DMS153 (cell line): Measurements from ENCODE around the gene SMS.
"Not testable (repeated sequence)": the region's sequence is repeated elsewhere in the genome, so short reads cannot be mapped to it uniquely, and the experiment has no call there.

Experiments
- DNase-seq: peaks from one replicate; lab custom pipeline; 2025; lab: John Stamatoyannopoulos, UW

SMS gene

DNA sequence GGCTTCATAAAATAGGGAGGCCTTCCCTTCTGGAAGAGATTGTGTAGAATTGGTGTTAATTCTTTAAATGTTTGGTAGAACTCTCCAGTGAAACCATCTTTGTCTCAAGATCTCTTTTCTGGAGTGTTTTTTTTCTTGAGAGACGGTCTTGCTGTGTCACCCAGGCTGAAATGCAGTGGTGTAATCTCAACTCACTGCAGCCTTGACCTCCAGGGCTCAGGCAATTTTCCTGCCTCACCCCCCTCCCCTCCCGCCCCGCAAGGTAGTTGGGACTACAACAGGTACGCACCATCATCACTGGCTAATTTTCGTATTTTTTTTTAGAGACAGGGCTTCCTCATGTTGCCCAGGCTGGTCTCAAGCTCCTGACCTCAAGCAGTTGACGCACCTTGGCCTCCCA lies 12.1 kb downstream of the SMS start:
- DNase-seq, result no peak

DNA sequence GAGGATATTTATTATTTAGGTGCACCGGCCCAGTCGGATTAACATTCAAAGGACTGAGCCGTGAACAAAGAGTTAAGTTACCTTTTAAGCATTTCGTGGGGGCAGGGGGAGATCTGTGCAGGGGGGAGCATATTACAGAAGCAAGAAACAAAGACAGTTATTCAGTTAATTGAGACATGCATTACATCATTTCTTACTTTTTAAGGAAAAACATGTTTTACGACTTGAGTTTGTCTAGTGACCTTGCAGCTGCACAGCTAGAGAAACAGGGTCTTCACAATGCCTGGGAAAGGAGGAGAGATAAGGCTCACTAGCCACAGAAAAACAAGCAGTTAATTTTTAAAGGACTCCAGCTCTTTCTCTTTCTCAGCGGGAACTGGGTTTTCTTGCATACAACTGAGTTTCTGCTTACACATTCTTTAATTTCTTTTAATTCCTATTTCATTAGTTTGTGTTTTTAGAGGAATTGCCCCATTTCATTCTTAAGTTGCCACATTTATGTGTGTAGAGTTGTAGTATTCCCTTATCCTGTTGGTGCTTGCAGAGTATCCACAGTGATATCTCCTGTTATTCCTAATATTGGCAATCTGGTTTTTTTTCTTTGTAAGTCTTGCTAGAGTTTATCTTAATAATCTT lies 12.8 kb downstream of the SMS start:
- not testable (repeated sequence) for DNase-seq

- no peak for DNase-seq
Observed at GRCh38 chrX:21955403-21956189, 15.1 kb downstream of the SMS start.

DNA sequence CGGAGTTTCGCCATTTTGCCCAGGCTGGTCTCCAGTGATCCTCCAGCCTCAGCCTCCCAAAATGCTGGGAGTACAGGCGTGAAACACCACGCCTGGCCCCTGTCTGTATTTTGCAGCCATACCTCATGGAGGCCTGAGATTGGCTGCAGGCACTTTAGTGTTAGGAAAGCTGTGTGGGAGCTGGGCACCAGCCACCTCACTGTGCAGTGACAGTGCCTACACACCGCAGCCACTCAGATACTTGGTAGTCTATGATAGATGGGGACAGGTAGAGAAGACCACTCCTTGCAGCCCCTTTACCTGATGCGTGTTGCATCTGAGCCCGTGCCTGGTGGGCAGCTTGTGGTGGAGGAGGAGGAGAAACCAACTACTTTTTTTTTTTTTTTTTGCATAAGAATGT lies 16.3 kb downstream of the SMS start:
- DNase-seq, result no peak

DNA sequence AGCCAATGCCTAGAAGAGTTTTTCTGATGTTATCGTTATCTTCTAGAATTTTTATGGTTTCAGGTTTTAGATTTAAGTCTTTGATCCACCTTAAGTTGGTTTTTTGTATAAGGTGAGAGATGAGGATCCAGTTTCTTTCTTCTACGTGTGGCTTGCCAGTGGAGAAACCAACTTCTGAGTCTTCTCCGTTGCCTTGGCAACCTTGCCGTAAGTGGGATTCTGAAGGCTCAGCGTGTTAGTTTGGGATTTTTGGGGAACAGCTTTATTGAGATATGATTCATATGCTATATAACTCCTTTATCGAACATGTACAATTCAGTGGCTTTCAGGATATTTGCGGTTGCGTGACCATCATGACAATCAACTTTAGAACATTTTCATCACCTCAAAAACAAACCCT lies 17.7 kb downstream of the SMS start:
- DNase-seq, result no peak

DNA sequence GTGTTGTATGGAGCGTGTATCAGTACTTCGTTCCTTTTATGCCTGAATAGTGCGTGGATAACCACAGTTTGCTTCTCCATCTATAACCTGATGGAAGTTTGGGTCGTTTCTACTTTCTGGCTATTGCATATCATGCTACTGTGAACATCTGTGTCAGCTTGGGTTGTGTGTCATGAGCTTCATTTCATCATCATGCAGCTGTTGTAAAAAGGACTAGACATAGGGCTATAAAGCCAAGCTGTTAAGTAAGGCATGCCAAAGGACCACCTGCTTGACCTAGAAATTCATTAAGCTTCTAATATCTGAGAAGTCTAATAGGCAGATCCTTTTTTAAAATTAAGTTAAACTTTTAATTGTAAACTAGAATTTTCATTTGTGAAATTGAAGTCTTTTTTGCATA lies 18.4 kb downstream of the SMS start:
- no peak for DNase-seq

GRCh38 chrX:21959362-21960051 lies 19.0 kb downstream of the SMS start:
- DNase-seq, result no peak

- no peak for DNase-seq
Observed at GRCh38 chrX:21960569-21961541, 20.3 kb downstream of the SMS start.

DNA sequence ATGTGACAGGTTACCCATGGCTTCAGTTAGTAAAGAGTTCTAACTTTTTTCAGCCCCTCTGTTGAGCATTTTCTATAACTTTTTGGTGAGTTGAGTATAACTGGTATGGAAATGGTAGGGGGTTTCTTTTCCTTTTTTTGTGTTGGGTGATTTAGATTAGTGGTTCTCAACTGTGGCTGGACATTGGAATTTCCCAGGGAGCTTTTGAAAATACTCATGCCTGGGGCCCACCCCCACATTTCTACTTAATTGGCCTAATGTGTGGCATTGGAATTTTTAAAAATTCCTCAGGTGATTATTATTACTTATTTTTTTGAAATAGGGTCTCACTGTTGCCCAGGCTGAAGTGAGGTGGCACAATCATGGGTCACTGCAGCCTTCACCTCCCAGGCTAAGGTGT lies 21.9 kb downstream of the SMS start:
- DNase-seq, result no peak

DNA sequence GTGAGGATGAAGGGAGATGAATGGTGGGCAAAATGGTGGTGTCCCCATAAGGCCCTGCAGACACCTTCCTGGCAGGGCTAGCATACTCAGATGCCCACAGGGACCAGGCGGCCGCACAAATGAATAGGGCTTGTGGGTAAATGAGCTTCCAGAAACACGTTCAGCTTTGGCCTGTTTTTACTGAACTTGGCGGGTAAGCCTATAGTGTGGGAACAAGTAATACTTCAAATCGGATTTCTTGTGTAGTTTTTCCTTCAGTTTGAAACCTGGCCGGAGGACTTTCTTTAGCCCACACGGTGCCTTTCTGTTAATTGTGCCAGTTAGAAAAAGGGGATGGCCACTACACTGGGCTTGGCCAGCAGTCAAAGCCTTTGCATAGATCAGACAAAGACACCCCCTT lies 22.8 kb downstream of the SMS start:
- no peak for DNase-seq

DNA sequence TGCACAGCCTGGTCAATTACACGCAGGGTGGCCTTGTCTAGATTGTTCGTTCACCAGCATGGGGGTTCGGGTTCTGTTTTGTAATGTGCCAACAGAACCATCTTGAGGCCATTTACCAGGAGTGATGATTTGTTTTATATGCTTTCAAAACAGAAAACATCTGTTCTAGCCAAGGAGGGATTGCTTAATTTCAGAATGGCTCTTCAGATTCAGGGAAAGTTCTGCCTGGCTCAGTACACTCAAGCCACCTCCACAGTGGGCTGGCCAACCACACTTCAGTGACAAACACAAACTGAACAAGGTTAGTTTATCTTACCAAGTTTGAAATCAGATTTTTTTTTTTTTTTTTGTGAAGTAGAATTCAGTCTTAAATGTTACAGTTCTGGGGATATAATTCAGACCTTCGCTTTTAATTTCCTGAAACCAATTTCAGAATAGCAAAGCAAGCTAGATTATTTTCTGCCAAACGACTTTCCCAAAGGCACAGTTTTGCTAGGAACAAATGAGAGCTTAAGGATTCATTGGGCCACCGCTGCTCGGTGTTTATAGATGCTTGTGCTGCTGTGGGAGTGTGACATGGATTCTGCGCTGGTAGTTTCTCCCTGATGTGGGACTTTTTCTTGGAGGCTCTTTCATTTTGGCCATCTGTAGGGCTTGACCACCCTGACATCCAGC lies 23.4 kb downstream of the SMS start:
- DNase-seq, result no peak

DNA sequence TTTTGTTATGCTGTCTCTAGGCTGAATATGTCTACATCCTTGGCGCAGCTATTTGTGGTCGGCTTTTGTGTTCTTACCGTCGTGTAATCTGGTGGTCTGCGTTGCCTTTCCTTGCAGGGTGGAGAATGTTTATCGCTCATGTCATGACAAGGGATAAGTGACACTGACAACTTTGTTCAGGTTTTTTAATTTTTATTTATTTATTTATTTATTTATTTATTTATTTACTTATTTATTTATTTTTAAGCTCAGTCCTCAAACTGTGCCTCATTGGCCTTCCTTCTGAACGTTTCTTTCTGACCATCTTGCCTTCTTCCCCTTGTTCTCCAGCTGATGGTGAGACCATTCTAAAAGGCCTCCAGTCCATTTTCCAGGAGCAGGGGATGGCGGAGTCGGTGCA lies 26.4 kb downstream of the SMS start:
- no peak for DNase-seq

- DNase-seq, result no peak
Observed at GRCh38 chrX:21968333-21968732, 27.8 kb downstream of the SMS start.

DNA sequence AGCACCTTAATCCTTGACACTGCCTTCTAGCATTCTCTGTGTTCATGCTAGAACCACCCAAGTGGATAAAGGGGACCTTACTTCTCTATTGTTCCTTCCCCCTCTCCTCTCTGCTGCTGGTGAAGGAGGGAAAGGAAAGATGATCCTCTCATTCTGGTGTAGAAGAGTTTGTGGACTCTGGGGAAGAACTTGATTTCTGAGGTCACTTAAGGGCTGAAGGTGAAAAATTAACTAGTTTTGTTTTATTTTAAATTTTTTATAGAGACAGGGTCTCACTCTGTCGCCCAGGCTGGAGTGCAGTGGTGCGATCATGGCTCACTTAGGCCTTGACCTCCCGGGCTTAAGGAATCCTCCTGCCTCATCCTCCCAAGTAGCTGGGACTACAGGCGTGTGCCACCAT lies 29.8 kb downstream of the SMS start:
- no peak for DNase-seq

DNA sequence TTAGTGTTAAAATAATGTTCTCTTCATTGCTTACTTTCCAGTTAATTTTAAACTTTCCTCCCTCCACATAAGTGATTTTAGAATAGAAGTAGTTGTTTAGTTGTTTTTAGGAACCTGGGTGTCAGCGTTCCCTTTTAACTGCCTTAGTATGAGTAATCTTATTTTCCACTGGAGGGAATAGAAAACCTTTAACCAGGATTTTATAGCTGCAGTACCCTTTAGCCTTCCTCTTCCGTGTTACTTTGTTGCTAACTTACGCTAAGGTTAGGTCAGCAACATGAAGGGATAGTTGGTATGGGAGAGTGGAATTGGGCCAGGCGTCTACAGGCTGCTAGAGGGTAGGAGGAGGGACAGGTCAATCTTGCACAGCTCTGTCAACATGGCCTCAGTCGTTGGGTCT lies 31.5 kb downstream of the SMS start:
- DNase-seq, result no peak

- no peak for DNase-seq
Observed at GRCh38 chrX:21972721-21973120, 32.2 kb downstream of the SMS start.

DNA sequence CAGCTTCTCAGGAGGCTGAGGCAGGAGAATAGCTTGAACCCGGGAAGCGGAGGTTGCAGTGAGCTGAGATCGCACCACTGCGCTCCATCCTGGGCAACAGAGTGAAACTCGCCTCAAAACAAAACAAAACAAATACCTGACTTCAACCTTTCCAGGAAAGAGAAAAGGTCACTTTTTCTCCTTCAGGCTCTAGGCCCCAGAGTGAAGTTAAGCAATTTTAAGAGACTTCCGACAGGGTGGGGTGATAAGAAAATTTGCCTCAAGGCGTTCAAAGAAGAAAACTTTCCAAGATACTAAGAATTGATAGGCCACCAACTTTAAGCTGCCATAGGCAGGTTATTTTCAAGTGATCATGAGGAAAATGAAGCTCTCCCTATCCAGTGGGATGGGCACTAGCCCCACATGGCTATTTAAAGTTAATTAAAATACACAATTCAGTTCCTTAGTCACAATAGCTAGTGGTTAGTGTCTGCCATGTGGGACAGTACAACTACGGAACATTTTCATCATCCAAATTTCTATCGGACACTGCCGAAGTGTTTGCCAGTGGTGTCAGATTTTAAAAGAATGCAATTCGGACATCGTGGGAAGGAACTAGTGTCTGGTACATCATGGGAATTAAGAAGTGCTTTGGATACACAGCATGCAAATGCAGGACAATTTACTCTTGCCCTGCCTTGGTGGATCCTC lies 33.0 kb downstream of the SMS start:
- no peak for DNase-seq

GRCh38 chrX:21974011-21974385 lies 33.5 kb downstream of the SMS start:
- no peak for DNase-seq

DNA sequence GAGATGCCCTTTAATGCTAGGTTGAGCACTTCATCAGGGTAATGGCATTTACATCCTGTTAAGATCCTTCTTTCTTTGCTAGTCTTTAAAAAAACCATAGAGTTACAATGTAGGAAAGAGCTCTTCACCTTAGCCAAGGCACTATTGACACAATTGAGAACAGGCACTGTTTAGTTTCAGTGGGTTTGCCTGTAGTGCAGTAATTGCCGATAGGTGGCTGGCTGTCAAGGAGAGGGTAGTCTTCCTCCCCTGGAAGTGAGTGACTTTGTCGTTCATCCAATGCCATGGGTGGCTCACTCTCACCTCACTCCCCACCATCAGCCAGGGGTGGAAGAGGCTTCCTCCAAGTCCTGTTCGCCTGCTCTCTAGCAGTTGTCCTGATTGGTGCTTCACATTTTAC lies 34.7 kb downstream of the SMS start:
- DNase-seq, result no peak

DNA sequence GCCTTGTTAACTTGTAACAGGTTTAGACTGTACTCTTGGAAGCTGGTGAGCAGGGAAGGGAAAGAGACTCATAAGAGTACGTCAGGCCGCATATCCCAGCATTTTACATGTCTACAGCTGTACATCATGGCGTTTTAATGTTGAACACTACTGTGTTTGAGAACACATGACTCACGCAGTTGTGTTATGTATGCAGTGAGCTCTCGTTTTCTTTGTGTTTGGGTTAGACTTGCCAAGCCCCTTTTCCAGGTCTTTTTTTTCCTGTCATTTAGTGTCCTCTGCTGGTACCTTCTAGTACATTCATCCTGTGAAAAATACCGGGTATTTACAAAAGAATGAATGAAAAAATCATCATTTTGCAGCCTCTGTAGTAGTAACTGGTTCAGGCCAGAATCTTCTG lies 35.3 kb downstream of the SMS start:
- no peak for DNase-seq

DNA sequence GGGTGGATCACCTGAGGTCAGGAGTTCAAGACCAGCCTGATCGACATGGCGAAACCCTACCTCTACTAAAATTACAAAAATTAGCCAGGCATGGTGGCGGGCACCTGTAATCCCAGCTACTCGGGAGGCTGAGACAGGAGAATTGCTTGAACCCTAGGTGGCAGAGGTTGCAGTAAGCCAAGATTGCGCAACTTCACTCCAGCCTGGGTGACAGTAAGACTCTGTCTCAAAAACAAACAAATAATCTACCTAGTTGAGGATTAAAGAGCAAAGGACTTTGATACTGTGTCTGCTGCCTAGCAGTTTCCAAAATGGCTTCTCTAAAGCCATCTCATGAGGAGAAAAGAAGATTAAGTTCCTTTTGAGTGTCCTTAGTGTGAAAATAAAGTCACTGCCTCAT lies 37.8 kb downstream of the SMS start:
- DNase-seq, result no peak
